KMS-11 (cell line): ENCODE measurements around the gene OTUD5.

Experiments used
- H2AFZ ChIP-seq: fragments of 200-600 bp; sonication (generic); 2 replicates; pipeline ENCODE4 v1.6.1; 2016; ENCODE audit warnings: antibody characterized with exemption, mixed run types, low read depth
- H3K27ac ChIP-seq: fragments of 200-600 bp; sonication (generic); 2 replicates; pipeline ENCODE4 v1.6.1; 2016; ENCODE audit warnings: mild to moderate bottlenecking, mixed run types
- H3K27me3 ChIP-seq: fragments of 200-600 bp; sonication (generic); 2 replicates; pipeline ENCODE4 v1.6.1; 2017; ENCODE audit warnings: mild to moderate bottlenecking, low read depth, mixed run types, moderate library complexity; ENCODE audit not compliant: insufficient read depth
- H3K36me3 ChIP-seq: fragments of 200-600 bp; sonication (generic); 2 replicates; pipeline ENCODE4 v1.6.1; 2017; ENCODE audit warnings: mild to moderate bottlenecking, mixed run types; ENCODE audit not compliant: insufficient read depth
- H3K4me1 ChIP-seq: fragments of 200-600 bp; sonication (generic); 2 replicates; pipeline ENCODE4 v1.6.1; 2016; ENCODE audit warnings: mild to moderate bottlenecking, low read depth, mixed run types; ENCODE audit not compliant: poor library complexity, severe bottlenecking
- H3K4me2 ChIP-seq: fragments of 200-600 bp; sonication (generic); 2 replicates; pipeline ENCODE4 v1.7.0; 2016; ENCODE audit warnings: mild to moderate bottlenecking, mixed run types
- H3K4me3 ChIP-seq: fragments of 200-600 bp; sonication (generic); IDR thresholded peaks from 2 replicates; pipeline ENCODE4 v1.6.1; 2017; ENCODE audit warnings: low read depth, low read length, mixed read lengths; ENCODE audit not compliant: insufficient read depth
- H3K79me2 ChIP-seq: fragments of 200-600 bp; sonication (generic); 2 replicates; pipeline ENCODE4 v1.6.1; 2016; ENCODE audit warnings: low read depth, mixed run types; ENCODE audit not compliant: insufficient read depth
- H3K9ac ChIP-seq: fragments of 200-600 bp; sonication (generic); 2 replicates; pipeline ENCODE4 v1.6.1; 2016; ENCODE audit warnings: mild to moderate bottlenecking, mixed run types
- H4K20me1 ChIP-seq: fragments of 200-600 bp; sonication (generic); 2 replicates; pipeline ENCODE4 v1.6.1; 2016; ENCODE audit warnings: mild to moderate bottlenecking, mixed run types; ENCODE audit not compliant: insufficient read depth
- TF ChIP-seq, protein P1 (sequence below): fragments of 200-600 bp; sonication (generic); conservative IDR thresholded peaks from 2 replicates; pipeline ENCODE4 v1.6.1; 2017; ENCODE audit warnings: low read depth, mild to moderate bottlenecking, antibody characterized with exemption, low read length, moderate library complexity, mixed read lengths

The OTUD5 gene

DNA sequence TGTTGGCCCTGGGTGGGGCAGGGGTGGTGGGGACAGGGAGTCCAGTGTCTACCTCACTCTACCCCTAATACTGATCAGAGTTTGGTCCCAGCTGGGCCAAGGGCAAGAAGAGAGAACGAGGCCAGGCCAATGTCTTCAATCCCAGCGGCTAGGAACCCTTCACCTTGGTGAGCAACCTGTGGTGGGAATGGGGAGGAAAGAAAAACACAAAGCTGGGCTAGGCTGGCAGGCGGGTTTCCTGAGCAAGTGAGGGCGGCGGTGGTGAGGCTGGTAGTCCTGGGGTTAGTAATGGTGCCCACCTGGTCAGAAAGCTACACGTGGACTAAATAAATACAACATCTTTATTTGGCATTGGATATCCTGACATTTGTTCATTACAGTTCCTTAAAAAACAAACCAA, 54.1 kb downstream of the OTUD5 start:
- H3K79me2 ChIP-seq = peaks cover 21% of the 10 kb centered on the region; the same call in 1 of the 2 replicates
- H3K4me2 ChIP-seq = no peak overlapping the region
- TF ChIP-seq, protein P1, sequence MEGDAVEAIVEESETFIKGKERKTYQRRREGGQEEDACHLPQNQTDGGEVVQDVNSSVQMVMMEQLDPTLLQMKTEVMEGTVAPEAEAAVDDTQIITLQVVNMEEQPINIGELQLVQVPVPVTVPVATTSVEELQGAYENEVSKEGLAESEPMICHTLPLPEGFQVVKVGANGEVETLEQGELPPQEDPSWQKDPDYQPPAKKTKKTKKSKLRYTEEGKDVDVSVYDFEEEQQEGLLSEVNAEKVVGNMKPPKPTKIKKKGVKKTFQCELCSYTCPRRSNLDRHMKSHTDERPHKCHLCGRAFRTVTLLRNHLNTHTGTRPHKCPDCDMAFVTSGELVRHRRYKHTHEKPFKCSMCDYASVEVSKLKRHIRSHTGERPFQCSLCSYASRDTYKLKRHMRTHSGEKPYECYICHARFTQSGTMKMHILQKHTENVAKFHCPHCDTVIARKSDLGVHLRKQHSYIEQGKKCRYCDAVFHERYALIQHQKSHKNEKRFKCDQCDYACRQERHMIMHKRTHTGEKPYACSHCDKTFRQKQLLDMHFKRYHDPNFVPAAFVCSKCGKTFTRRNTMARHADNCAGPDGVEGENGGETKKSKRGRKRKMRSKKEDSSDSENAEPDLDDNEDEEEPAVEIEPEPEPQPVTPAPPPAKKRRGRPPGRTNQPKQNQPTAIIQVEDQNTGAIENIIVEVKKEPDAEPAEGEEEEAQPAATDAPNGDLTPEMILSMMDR = no peak
- no peaks in the 10 kb centered on the region for H4K20me1 ChIP-seq
- peaks cover 13% of the 10 kb centered on the region for H3K4me1 ChIP-seq
- no peak overlapping the region for H3K9ac ChIP-seq
- H3K36me3 ChIP-seq = no peaks in the 10 kb centered on the region
- no peak overlapping the region for H3K4me3 ChIP-seq
- H3K27ac ChIP-seq = no peak overlapping the region
- H3K27me3 ChIP-seq = no peaks in the 10 kb centered on the region
- no peak overlapping the region for H2AFZ ChIP-seq

DNA sequence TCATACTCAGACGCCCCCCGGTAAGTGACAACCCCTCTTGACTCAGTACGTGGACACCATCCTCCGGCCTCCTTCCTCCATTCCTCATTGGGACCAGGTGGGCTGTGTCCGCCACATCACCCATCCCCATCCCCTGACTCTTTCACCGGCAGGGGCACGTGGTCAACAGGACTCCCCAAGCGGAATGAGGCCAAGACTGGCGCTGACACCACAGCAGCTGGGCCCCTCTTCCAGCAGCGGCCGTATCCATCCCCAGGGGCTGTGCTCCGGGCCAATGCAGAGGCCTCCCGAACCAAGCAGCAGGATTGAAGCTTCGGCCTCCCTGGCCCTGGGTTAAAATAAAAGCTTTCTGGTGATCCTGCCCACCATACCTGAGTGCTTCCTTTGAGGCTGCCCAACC, 54.6 kb downstream of the OTUD5 start:
- Histone ChIP-seq H3K4me1 (peaks cover 13% of the 10 kb centered on the region), H2AFZ (no peak overlapping the region), H3K27ac (no peak overlapping the region), H3K4me3 (no peak overlapping the region), H4K20me1 (no peaks in the 10 kb centered on the region), H3K4me2 (no peak overlapping the region), H3K9ac (no peak overlapping the region), H3K27me3 (no peaks in the 10 kb centered on the region), H3K79me2 (peaks cover 21% of the 10 kb centered on the region; the same call in 1 of the 2 replicates), H3K36me3 (no peaks in the 10 kb centered on the region)
- TF ChIP-seq, protein P1 = no peak

DNA sequence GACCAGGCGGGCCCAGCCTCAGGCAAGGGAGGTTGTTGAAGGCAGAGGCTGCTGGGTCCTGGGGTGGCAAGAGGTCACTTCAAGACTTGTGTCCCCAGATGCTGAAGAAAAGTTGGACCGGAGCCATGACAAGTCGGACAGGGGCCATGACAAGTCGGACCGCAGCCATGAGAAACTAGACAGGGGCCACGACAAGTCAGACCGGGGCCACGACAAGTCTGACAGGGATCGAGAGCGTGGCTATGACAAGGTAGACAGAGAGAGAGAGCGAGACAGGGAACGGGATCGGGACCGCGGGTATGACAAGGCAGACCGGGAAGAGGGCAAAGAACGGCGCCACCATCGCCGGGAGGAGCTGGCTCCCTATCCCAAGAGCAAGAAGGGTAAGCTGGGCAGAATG, 55.3 kb downstream of the OTUD5 start:
- no peak overlapping the region for H2AFZ ChIP-seq
- no peaks in the 10 kb centered on the region for H3K27me3 ChIP-seq
- no peak overlapping the region for H3K27ac ChIP-seq
- H3K4me3 ChIP-seq = no peak overlapping the region
- TF ChIP-seq, protein P1 = no peak
- no peak overlapping the region for H3K9ac ChIP-seq
- no peak overlapping the region for H3K4me2 ChIP-seq
- H3K4me1 ChIP-seq = peaks cover 13% of the 10 kb centered on the region
- no peaks in the 10 kb centered on the region for H3K36me3 ChIP-seq
- H4K20me1 ChIP-seq = no peaks in the 10 kb centered on the region
- peaks cover 21% of the 10 kb centered on the region; the same call in 1 of the 2 replicates for H3K79me2 ChIP-seq

DNA sequence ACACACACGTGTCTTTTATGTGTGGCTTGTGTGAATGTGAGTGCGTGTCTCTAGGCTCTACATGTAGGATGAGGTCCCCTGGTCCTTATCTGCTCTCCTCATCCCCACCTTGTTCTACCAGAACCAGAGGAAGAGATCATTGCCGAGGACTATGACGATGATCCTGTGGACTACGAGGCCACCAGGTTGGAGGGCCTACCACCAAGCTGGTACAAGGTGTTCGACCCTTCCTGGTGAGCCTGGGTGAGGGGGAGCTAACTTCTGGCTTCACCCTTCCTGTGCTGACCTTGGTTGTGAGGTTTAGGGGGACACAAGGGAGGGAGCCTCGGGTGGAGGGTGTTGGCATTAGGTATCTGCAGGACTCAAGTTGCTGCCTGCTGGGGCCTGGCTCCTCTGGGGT, 56.3 kb downstream of the OTUD5 start:
- no peaks in the 10 kb centered on the region for H3K27me3 ChIP-seq
- H3K4me1 ChIP-seq = peaks cover 13% of the 10 kb centered on the region
- H3K36me3 ChIP-seq = no peaks in the 10 kb centered on the region

More for the DNA sequence above, 56.3 kb downstream of the OTUD5 start:
- no peak overlapping the region for H3K4me3 ChIP-seq
- H4K20me1 ChIP-seq = no peaks in the 10 kb centered on the region
- H2AFZ ChIP-seq = no peak overlapping the region
- TF ChIP-seq, protein P1 = no peak
- H3K27ac ChIP-seq = no peak overlapping the region
- no peak overlapping the region for H3K4me2 ChIP-seq
- H3K9ac ChIP-seq = no peak overlapping the region
- H3K79me2 ChIP-seq = peaks cover 31% of the 10 kb centered on the region; the same call in 1 of the 2 replicates
